ENCODE data around the gene ZNF8.

GRCh38 chr19:58336820-58337219, 58.1 kb downstream of the ZNF8 start:
- TF ChIP-seq CTCF (IDR thresholded peaks at IDR 0.05): no peak
- no peak for TF ChIP-seq POLR2A (IDR thresholded peaks at IDR 0.05)
